DOHH2 (cell line): ENCODE data around the gene NUDT19.

Experiments used
- EZH2phosphoT487 ChIP-seq: fragments of 200-600 bp; sonication (generic); IDR thresholded peaks from 2 replicates; pipeline ENCODE4 v1.6.1; 2017; ENCODE audit warnings: borderline replicate concordance, mild to moderate bottlenecking, antibody characterized with exemption, low read length, moderate library complexity, mixed read lengths
- TF ChIP-seq, protein P1 (sequence below): fragments of 200-600 bp; sonication (generic); IDR thresholded peaks from one replicate; pipeline ENCODE4 v1.5.1; 2014; ENCODE audit warnings: antibody characterized with exemption, mild to moderate bottlenecking, low read depth, low read length; ENCODE audit not compliant: poor library complexity, severe bottlenecking

DNA sequence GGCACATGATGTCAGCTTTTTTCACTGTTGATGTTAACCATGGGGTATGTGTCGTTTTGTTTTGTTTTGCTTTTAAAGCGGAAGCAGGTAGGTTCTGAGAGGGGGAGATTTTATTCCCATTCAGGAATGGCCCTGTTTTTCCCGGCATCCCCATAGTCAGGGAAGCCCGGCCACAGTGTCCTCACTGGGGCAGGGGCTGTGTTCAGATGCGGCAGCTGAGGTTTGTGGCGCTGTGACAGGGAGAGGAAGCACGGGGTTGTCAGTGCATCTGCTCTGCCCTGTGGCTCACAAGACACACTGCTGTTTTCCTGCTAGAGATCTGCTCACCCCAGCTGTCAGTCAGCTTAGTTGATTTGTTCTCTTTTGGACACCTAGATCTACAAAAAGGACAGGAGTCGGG, 44.3 kb upstream of the NUDT19 start:
- TF ChIP-seq, protein P1, sequence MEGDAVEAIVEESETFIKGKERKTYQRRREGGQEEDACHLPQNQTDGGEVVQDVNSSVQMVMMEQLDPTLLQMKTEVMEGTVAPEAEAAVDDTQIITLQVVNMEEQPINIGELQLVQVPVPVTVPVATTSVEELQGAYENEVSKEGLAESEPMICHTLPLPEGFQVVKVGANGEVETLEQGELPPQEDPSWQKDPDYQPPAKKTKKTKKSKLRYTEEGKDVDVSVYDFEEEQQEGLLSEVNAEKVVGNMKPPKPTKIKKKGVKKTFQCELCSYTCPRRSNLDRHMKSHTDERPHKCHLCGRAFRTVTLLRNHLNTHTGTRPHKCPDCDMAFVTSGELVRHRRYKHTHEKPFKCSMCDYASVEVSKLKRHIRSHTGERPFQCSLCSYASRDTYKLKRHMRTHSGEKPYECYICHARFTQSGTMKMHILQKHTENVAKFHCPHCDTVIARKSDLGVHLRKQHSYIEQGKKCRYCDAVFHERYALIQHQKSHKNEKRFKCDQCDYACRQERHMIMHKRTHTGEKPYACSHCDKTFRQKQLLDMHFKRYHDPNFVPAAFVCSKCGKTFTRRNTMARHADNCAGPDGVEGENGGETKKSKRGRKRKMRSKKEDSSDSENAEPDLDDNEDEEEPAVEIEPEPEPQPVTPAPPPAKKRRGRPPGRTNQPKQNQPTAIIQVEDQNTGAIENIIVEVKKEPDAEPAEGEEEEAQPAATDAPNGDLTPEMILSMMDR: no peak
- no peak for TF ChIP-seq EZH2phosphoT487
